Esophagus squamous epithelium (tissue), 5 donors: Measurements from ENCODE around the gene HLCS. TPM values are rescaled to one million over a fixed set of nuclear protein-coding genes. Genes with fewer than 3 reads are reported as not detected.
A peak's percentile ranks its signal among the peaks of the same experiment; 100 is the strongest.

Experiments
- DNase-seq: peaks from one replicate; lab custom pipeline; 2025; lab: John Stamatoyannopoulos, UW
- H3K27ac ChIP-seq, 4 donors: fragments of 200-600 bp; sonication (generic); one replicate each; pipeline ENCODE4 v1.5.1; 2016 to 2019; ENCODE audit warnings: mild to moderate bottlenecking in 1 of 4
- H3K27me3 ChIP-seq, 4 donors: fragments of 200-600 bp; sonication (generic); 1 replicate in 3 of 4; 2 replicates in 1 of 4; pipeline versions ENCODE4 v1.5.1 to v1.6.0; 2017 to 2021; ENCODE audit warnings: antibody characterized with exemption in 1 of 4
- H3K36me3 ChIP-seq, 3 donors: fragments of 200-600 bp; sonication (generic); one replicate each; pipeline ENCODE4 v1.5.1; 2016 to 2019
- H3K4me1 ChIP-seq, 3 donors: fragments of 200-600 bp; sonication (generic); one replicate each; pipeline ENCODE4 v1.5.1; 2017 to 2019
- H3K4me3 ChIP-seq, 4 donors: fragments of 200-600 bp; sonication (generic); 1 replicate in 3 of 4; 2 replicates in 1 of 4; pipeline ENCODE4 v1.5.1; 2016 to 2019; ENCODE audit warnings: mild to moderate bottlenecking in 2 of 4, moderate library complexity in 1 of 4
- H3K9me3 ChIP-seq, 3 donors: fragments of 200-600 bp; sonication (generic); one replicate each; pipeline ENCODE4 v1.5.1; 2016 to 2019
- CTCF ChIP-seq, 6 experiments: fragments of 450-650 bp in 4 of 6; fragments of 200-600 bp in 2 of 6; sonication (generic) in 2 of 6; IDR thresholded peaks; one replicate each; pipeline ENCODE4 v1.5.1; 2016 to 2019; ENCODE audit warnings: antibody characterized with exemption in 6 of 6, mild to moderate bottlenecking in 4 of 6, moderate library complexity in 4 of 6
- POLR2A ChIP-seq, 4 donors: fragments of 450-650 bp; IDR thresholded peaks; one replicate each; pipeline ENCODE4 v1.6.1; 2017; ENCODE audit warnings: antibody characterized with exemption in 4 of 4, mild to moderate bottlenecking in 4 of 4, moderate library complexity in 3 of 4
- WGBS, 2 donors: methylation state at CpG; one replicate each; pipeline ENCODE4 v1.1.5; 2018; 5-methylcytosine and 5-hydroxymethylcytosine counted together
- intact Hi-C: fragments of 100-400 bp; cut with DNase I; formaldehyde crosslinking; loops from one replicate; pipeline ENCODE4 v1.15.0; 2022
- total RNA-seq, 4 donors: library from RNA; depleted of rRNA; stranded (reverse); fragments of >200 nt; gene quantifications; one replicate each; pipeline ENCODE4 v1.1.0, GENCODE V29; 2016
- donor health status: DM: yes; HTN: yes; CAD: no.

Gene HLCS
- total RNA-seq, 4 donors from 2014 or later = 6.3 to 19.5 (median 13.5) TPM

- peaks cover 0 to 5% (median 0%) of the 10 kb centered on the region in 3 donors for H3K36me3 ChIP-seq
- WGBS, 2 donors = 44 to 65% methylated on average over 4 of the region's 4 CpGs
- peak overlapping the region in 2 of 4 donors; percentile 27 to 29 for H3K27ac ChIP-seq
- no peaks in the 10 kb centered on the region for H3K27me3 ChIP-seq
- intact Hi-C loops = no loop called here
- no peaks in the 10 kb centered on the region for H3K9me3 ChIP-seq
- no peak for TF ChIP-seq CTCF (IDR thresholded peaks at IDR 0.05)
- no peak for TF ChIP-seq POLR2A (IDR thresholded peaks at IDR 0.05)
- DNase-seq = no peak
- H3K4me1 ChIP-seq = peaks cover 5 to 46% (median 15%) of the 10 kb centered on the region in 3 donors
- H3K4me3 ChIP-seq = no peak overlapping the region
These were observed 201.2 kb downstream of the HLCS start for GRCh38 chr21:36765229-36765628.

- no peak overlapping the region for H3K27ac ChIP-seq
- H3K4me1 ChIP-seq = peaks cover 0 to 30% (median 5%) of the 10 kb centered on the region in 3 donors
- H3K36me3 ChIP-seq = peaks cover 0 to 23% (median 0%) of the 10 kb centered on the region in 3 donors
- H3K4me3 ChIP-seq = no peak overlapping the region
- DNase-seq = no peak
- H3K9me3 ChIP-seq = no peaks in the 10 kb centered on the region
- TF ChIP-seq POLR2A (IDR thresholded peaks at IDR 0.05) = no peak
- no peak for TF ChIP-seq CTCF (IDR thresholded peaks at IDR 0.05)
- intact Hi-C loops = no loop called here
- 85 to 86% methylated on average over 5 to 6 of the region's 6 CpGs for WGBS, 2 donors
- H3K27me3 ChIP-seq = no peaks in the 10 kb centered on the region
These were observed 203.2 kb downstream of the HLCS start for GRCh38 chr21:36763305-36763704.

- TF ChIP-seq CTCF (IDR thresholded peaks at IDR 0.05) = no peak
- TF ChIP-seq POLR2A (IDR thresholded peaks at IDR 0.05) = no peak
- no peaks in the 10 kb centered on the region for H3K27me3 ChIP-seq
- H3K9me3 ChIP-seq = no peaks in the 10 kb centered on the region
- DNase-seq = no peak
- peaks cover 0 to 24% (median 0%) of the 10 kb centered on the region in 3 donors for H3K36me3 ChIP-seq
- H3K4me1 ChIP-seq = peaks cover 0 to 24% (median 5%) of the 10 kb centered on the region in 3 donors
- intact Hi-C loops = no loop called here
- H3K27ac ChIP-seq = no peak overlapping the region
- H3K4me3 ChIP-seq = no peak overlapping the region
- 89 to 95% methylated on average over 9 of the region's 9 CpGs for WGBS, 2 donors
These were observed 203.8 kb downstream of the HLCS start for GRCh38 chr21:36762642-36763041.

GRCh38 chr21:36761685-36762084, 204.8 kb downstream of the HLCS start:
- Histone ChIP-seq H3K4me1 (peaks cover 0 to 21% (median 5%) of the 10 kb centered on the region in 3 donors), H3K27me3 (no peaks in the 10 kb centered on the region), H3K9me3 (no peaks in the 10 kb centered on the region), H3K36me3 (peaks cover 0 to 25% (median 0%) of the 10 kb centered on the region in 3 donors), H3K4me3 (no peak overlapping the region), H3K27ac (no peak overlapping the region)
- intact Hi-C loops = no loop called here
- 80 to 90% methylated on average over 3 to 8 of the region's 11 CpGs for WGBS, 2 donors
- TF ChIP-seq POLR2A (IDR thresholded peaks at IDR 0.05) = no peak
- TF ChIP-seq CTCF (IDR thresholded peaks at IDR 0.05) = no peak
- no peak for DNase-seq

- TF ChIP-seq CTCF (IDR thresholded peaks at IDR 0.05) (no peak), POLR2A (IDR thresholded peaks at IDR 0.05) (no peak)
- H3K27ac ChIP-seq = no peak overlapping the region
- intact Hi-C loops = no loop called here
- H3K4me1 ChIP-seq = peaks cover 0 to 2% (median 0%) of the 10 kb centered on the region in 3 donors
- no peak for DNase-seq
- 75 to 80% methylated on average over 11 to 12 of the region's 12 CpGs for WGBS, 2 donors
- peaks cover 0 to 39% (median 0%) of the 10 kb centered on the region in 3 donors for H3K36me3 ChIP-seq
- no peaks in the 10 kb centered on the region for H3K27me3 ChIP-seq
- no peak overlapping the region for H3K4me3 ChIP-seq
- H3K9me3 ChIP-seq = no peaks in the 10 kb centered on the region
These were observed 207.0 kb downstream of the HLCS start for GRCh38 chr21:36759348-36760083.
